GM18858 (cell line): ENCODE measurements around the gene HOXA4.
A peak's percentile ranks its signal among the peaks of the same experiment; 100 is the strongest.

Experiments
- ATAC-seq: cut with Tn5 transposase; IDR thresholded peaks from one replicate; pipeline ENCODE4 v1.9.1; 2021; ENCODE audit not compliant: unreplicated experiment

HOXA4 gene

DNA sequence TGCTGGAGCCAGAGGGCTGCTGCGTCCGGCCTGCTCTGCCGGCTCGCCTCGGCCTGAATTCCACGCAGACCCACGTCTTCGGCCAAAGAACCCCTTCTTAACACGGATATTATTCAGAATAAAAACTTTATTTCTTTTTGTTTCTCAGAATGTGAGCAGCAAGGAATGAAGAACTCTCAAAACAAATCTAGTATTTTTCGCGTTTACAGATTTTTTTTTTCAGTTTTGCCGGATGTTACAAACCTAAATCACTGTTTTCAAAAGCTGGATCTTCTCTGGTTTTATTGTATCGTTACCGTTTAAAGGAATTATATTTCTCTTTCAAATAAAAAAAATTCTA, 23.7 kb downstream of the HOXA4 start:
- ATAC-seq, result no peak

DNA sequence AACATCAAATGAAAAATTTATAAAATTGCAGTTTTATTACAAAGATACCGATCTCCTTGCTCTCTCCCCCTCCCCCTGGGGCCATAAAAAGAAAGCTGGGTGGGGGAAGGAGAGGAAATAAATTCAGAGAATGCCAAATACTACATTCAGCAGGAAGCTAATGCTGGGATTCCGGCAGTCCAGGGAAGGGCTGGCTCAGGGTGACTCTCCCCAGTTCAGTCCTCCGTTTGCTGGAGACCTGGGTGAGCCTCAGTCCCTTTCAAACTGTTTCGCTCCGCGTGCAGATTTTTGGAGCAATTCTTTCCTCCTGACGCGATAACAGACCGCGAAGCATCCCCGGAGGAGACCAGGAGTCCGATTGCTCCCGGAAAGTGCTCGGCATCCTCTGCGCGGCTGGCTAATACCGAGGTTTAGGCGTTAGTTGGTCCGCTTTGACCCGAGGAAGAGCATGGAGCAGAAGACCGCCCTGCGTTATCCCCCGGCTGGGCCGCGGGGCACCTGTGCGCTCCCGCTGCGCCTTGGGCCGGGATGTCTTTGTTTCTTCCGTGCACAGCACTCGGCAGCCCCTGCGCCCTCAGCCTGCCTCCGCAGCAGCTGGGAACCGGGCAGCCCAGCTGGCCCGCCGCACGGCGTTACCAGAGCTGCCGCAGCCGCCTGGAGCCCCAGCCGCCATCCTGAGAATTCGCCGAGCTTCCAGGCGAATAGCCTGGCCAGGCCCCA, 24.2 kb downstream of the HOXA4 start:
- ATAC-seq, result no peak

DNA sequence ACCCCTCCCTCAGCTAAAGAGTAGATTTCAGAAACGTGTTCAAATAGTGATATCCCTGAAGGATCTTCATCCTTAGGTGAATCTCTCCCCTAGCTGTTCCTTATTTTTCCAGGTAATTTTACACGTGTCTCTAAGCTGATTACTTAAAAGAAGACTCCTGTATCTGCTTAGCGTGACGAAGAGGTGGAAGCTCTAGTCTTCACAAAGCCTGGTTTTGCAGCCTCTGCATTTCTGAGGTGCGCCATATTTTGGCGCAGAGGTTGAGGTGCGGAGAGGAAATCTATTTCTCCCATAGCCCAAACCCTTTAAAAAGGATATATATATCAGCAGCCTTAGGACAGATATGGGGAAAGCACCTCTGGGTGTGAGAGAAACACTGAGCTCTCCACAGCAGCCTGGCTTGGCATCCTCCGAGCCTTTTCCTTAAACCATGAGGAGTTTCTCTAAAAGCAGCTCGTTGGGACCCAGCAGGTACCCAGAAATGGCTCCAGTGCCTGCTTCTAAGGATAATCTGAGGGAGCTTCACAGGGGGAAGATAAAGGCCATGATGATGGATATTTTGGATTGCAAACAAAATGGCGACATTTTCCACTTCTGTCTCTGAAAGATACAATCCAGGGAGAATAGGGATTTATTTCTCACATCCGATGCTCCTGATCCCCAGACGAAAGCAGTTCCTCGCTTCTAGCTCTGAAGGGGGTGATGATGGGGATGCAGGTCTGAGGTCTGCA, 25.1 kb downstream of the HOXA4 start:
- ATAC-seq, result no peak

DNA sequence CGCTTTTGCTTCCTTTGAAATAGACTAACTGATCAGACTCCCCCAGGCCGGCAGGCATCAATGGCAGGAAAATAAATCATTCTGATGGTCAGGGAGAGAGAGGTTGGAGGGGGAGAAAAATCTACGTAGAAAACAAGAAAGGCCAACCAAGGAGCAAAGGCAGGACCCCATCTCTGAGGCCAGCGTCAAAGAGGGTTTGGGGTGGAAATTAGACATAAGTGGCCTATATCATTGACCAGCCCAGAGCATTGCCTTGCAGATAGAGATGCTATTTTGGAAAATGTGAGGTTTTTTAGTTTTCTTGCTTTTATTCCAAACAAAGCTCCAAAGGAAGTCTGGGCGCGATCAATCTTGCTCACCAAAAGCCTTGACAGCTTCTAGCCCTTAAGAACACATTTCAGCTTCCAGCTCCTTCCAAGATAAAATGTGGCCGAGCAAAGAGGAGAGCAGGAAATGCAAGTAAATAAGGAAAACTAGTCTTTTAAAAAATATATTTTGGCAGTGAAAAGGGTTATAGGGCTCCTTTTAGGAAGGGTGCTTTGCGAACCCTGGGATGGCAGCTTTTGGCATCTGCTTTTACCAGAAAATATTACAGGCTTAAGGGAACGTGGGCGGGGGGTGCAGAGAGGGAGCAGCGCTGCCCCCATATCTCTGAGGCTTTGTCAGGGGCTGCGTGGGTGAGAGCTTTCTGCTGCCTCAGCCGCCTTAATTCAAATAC, 26.1 kb downstream of the HOXA4 start:
- no peak for ATAC-seq

DNA sequence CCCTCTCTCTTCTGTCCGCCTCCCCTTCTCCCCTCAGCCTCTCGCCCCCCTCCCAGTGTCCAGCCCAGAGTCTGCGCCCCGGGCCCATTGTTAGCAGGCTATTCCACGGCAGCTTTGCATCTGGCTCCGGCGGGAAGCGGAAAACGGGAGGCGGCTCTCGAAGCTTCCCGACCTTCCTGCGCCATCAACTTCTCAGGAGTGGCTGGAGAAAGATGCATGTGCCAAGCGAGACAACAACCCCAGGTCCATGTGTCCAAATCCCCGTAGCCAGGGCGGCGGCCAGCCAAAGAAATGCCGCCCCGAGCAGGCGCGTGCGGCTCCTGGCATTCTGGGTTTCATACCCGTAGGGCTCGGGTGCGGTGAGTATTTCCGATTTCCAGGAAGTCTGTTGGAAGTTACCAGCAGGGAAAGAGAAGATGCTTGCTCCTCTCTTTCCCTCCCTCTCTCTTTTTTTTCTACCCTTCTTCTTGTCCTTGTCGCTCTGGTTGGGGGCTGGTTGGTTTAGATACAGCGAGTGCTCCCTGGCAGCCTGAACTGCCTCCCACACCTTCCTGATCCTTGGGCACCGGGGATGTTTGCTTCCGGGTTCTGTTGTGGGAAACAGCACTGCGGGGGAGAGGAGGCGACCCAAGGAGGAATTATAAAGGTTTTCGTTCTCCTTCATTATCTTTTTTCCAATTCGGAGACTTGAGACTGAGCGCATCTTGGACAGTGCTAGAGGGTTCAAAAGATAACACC, 26.9 kb downstream of the HOXA4 start:
- no peak for ATAC-seq

DNA sequence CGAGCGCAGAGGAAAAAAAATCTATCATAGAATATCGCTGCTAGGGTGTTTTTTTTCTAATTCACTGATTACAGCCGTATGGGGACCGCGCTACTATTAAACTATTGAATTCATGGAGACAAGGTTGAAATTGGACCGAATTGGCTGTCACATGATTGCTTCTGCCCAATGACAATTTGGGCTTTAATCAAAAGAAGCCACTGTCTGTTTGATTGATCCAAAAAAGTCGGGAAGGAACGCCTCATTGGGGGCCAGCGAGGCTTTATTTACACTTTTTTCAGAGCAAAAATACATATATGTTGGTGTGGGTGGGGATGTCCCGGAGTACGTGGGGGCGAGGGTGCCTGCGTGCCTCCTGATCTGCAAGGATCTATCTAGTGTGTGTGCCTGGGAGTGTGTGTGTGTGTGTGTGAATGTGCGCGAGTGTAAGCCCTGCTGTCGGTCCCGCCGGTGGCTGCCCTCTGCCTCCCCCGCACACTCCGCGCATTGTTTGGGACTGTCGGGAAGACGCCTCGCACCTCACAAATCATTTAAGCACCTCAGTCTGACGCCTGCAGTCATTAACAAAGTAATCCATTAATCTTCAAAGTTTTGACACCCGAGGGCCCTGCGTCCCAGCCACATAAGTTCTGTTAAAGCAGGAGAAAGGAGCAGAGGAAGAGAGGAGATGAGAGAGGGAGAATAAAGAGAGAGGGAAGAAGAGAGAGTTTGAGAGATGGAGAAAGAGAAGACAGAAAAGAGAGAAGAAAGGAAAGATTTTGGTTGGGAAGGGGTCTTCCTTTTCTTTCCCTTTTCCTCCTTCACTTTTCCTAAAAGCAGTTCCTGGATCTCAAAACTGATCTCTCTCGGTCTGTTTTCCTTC, 27.7 kb downstream of the HOXA4 start, which contains the start of gene HOXA2:
TSS of gene HOXA2 (minus strand) at position 103 of the 862 bp plus-strand sequence. CDS start 183 bp downstream, outside the sequence.
- no peak for ATAC-seq

DNA sequence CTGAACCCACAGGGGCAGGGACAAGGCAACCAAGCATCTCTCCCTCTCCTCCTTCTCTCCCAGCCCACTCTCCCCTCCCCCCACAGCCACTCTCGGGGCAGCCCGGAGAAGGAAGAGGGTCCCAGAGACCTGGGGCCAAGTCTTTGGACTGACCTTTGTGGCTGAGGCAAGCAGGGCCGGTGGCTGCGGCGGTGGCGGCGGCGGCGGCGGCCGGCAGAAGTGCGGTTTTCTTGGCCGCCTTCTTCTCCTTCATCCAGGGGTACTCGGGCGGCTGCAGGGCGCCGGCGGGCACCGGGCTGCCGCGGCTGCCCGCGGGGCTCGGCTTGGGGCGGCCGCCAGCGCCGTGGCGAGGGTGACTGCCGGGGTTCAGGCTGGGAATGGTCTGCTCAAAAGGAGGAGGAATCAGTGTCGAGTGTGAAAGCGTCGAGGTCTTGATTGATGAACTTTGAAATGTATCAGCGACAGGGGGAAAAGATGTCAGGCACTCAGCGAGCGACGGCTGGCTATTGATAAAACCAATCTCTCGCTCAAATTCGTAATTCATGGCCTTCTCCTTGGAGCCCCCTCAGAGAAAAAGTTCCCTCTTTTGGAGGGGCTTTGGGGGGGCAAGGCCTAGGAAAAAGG, 28.5 kb downstream of the HOXA4 start:
- ATAC-seq, result no peak

DNA sequence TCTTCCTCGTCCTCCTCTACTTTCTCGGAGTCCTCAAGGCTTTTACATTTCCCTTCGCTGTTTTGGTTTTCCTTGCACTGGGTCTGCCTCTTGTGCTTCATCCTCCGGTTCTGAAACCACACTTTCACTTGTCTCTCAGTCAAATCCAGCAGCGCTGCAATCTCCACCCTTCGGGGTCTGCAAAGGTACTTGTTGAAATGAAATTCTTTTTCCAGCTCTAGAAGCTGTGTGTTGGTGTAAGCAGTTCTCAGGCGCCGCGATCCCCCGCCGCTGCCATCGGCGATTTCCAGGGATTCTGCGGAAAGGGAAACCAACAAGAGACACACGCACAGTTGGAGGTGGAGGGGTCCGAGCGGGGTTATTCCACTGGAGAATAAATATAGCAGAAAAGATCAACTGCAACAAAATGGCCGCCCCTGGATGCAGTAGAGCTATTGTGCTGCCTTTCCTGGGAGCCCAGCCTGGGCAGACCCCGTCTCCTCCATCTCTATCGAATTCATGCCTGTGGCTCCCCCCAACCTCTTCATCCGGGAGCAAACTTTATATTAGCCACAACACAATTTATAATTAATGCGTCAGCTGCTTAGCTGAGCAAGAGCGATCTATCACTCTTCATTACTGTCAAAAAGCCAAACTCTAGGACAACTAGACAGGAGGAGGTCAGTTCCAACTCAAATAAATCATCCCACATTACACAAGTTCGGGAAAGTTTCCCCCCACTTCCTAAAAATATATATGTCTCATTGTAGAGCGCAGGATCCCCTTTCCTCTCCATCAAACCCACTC, 29.2 kb downstream of the HOXA4 start:
- ATAC-seq, result no peak

DNA sequence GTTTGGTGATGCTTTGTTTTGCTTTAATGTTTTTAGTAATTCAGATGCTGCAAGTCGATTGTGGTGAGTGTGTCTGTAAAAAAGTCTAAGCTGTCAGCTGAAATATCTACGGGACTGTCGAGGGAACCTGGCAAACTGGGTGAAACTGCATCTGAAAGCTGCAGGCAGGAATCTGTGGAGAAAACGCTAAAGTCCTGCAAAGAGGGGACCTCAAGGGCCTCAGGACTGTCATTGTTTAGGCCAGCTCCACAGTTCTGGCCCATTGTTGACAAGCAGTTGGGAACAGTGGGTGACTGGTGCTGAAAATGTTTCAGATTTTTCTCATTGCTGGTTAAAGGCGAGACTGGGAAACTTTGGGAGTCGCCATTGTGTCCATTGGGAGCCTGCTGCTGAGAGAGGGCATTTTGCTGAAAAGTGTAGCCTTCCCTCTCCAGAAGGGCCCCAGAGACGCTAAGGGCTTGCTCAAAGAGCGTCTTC, 29.8 kb downstream of the HOXA4 start:
- ATAC-seq, result no peak

DNA sequence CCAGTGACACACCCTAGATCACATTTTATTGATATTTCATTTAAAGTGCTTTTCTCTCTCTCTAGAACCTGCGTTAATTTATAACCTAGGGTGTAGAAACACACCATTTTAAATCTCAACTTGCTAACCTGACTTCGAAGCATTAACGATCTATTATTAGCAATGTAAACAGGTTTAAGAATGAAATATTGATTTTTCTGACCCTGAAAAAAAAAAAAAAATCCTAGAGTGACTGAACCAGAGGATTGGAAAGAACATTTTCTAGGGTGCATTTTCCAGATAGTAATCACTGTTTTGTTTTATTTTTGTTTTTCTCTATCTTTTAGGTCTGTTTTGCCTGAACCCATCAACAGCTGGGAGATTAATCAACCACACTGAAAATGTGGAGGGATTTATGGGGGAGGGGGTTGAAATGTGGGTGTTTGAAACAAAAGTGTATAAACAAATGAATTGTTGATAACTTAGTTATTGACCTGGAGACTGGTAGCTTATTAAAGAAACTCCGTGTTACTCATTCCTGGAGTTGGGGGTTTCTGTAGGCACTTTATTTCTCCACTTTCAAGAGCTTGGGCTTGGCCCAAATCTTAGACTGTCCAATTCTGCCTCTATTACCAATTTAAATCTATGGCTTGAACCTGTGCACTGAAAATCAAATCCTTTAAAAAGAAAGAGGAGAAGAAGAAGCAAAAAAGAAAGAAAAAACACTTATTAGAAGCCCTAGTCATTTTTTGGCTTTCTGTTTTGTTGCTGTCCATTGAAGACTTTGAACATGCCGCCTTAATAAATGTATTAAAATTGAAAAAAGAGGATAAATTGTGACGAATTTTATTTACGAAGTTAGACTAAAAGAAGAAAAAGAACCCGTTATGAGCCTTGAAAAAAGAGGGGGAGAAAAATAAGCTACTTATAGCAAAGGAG, 30.8 kb downstream of the HOXA4 start:
- no peak for ATAC-seq

DNA sequence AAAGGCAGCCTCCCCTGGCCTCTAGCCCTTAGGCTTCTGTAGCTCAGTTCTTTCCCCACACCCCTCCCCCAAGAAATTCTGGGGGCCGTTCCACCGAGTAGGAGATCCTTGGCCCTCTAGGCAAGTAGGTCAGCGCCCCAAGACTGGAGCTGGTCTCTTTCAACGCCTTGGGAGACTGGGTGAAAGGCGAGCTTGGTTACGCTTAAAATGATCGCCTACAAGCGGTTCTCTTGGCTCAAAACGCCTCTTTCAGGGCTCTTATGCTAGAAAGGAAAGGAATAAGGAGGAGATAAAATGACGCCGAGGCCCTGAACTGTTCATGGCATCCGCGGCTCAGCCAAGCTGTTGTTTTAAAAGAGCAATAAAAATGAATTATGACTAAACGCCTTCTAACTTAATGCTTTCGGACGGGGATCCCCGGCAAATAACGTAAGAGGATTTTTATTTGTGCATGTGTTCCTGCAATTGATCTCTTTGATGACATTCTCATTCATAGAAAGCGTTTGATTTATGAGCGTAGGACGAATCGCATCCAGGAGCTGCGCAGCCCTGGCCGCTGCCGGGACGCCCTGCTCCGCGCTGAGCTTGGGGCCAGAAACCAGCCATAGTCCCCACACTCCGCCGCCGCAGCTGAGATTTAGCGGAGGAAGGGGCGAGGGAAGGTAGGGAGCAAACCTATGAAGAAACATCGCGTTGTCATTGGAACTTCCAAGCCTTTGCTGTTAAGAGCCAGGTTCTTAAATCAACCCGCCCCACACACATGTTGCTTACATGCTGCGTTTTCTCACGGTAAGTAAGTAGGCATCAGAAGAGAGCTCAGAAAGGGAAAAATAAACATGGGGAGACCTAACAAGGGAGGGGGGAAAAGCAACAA, 31.7 kb downstream of the HOXA4 start:
- ATAC-seq, result no peak

DNA sequence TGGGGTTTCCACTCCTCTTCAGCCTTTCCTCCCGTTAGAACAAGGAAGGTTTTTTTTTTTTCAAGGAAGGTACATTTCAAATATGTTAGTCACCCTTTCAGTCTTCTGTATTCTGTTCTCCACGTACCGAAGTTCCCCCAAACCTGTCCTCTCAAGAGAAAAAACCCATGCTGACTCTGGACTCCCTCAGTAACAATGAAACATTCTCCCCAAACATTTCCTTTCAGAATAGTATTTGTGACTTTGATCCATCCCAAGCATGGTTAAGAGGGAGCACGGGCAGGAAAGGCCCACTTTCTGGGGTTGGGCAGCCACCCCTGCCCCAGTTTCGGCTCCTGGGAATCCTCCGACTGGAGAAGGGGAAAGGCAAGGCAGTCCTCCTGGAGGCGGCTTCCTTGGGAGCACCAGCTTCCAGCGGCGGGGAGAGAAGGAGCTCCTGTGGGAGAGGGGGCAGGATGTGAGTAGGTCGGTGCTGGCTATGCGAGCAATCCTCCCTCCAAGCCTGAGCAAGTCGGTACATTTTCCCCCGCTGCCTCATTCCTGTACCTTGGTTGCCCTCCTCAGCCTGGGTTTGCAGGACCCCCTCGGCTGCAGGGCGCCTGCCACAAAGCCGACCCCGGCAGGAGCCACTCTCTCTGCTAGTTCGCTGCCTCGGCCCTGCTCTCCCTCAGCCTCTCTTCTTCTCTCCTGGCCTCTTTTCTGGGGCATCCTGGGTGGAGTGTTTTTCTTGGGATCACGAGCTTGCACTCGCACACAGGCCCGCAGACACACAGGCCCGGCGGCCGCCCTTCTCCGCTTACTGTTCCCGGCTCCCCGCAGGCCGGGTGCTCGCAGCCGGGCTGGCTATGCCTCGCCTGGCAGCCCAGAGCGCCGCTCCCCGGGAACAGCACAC, 32.6 kb downstream of the HOXA4 start:
- no peak for ATAC-seq

DNA sequence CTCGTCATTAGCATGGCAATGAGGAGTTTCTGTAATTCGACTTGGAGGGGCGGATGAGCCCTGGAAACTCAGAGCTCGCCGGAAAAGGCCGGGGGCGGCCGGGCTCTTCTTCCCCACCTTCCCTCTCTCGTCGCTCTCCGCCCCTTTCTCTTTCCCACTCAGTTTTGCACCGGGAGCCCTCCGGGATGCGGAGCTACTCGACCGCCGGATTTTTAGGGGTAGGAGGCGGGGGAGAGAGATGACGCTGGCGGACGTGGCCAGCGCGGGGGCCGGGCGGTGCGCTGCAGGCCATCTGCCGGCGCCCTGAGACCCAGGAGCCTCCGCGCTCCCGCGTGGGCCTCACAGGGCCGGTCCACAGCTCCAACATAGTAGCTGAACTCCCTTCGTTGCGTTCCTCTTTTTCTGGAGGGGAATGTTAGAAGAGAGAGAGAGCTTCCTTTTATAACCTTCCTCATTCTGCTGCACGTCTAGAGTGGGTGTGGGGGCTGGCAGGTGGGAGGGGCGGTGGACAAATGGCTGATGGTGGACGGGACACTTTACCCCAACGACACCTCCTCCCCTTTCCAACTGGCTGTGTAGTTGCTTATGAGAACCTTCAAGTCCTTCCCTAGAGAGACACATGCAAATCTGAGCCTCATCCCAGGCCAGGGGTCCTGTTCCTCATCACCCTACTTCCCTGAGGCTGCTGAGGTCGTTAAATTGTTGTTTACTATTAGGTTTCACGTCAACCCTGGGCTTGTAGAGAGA, 33.6 kb downstream of the HOXA4 start:
- ATAC-seq, result no peak

DNA sequence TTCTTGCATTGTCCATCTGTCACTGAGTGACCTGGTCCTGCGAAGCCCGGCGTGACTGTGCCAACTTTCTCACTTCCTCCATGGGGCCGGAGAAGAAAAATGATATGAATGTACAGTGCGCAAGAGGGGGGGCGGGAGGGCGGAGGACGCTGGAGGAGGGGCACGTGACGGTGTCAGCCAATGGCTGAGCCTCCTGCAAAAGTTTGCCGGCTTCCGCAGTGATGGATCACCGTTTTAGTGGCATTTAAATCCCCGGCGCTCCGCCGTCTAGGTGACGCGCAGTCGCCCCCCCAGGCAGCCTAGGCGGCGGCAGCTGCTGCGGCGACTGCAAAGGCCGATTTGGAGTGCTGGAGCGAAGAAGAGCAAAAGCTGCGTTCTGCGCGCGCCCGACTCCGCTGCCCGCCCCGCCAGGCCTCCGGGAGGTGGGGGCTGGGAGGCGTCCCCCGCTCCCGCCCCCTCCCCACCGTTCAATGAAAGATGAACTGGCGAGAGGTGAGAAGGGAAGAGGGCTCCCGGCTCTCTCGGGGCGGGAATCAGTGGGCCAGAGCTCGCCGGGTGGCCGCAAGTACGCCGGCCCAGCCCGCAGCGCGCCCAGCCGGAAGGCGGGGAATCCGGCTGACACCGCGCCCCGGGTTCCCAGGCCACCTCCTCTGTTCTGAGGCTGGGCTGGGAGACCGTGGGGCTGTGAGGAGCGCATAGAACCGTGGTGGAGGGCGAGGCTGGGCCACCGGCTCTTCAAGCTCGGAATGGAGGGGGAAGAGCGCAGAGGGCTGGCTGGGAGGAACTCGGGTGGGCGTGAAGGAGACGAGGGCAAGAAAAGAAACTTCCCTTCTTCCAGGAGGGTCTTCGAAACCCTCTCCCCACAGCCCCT, 34.4 kb downstream of the HOXA4 start, which contains the start of gene HOXA1:
TSS of gene HOXA1 (minus strand) at position 104 of the 871 bp plus-strand sequence. CDS start at position 16, 88 bp downstream.
- peak; percentile 86 for ATAC-seq
